Duodenal mucosa (tissue), 2 donors: ENCODE measurements around the gene GMDS.

Experiments
- H3K27ac ChIP-seq: one replicate; pipeline ENCODE4 v1.7.0; 2013; ENCODE audit warnings: low read depth, low read length
- H3K27me3 ChIP-seq, 2 donors: one replicate each; pipeline ENCODE4 v1.7.0; 2013; ENCODE audit warnings: low read length in 2 of 2, control low read depth in 1 of 2; ENCODE audit not compliant: insufficient read depth in 2 of 2, control insufficient read depth in 1 of 2
- H3K36me3 ChIP-seq, 2 donors: one replicate each; pipeline ENCODE4 v1.7.0; 2013; ENCODE audit warnings: low read length in 2 of 2, control low read depth in 1 of 2; ENCODE audit not compliant: insufficient read depth in 2 of 2, control insufficient read depth in 1 of 2
- H3K4me1 ChIP-seq, 2 donors: one replicate each; pipeline ENCODE4 v1.7.0; 2013; ENCODE audit warnings: low read length in 2 of 2, control low read depth in 1 of 2; ENCODE audit not compliant: insufficient read depth in 2 of 2, control insufficient read depth in 1 of 2
- H3K4me3 ChIP-seq, 2 donors: one replicate each; pipeline ENCODE4 v1.7.0; 2013; ENCODE audit warnings: low read length in 2 of 2, low read depth in 1 of 2
- H3K9ac ChIP-seq, 2 donors: one replicate each; pipeline ENCODE4 v1.7.0; 2013; ENCODE audit warnings: low read length in 2 of 2, low read depth in 1 of 2
- H3K9me3 ChIP-seq, 2 donors: one replicate each; pipeline ENCODE4 v1.7.0; 2013; ENCODE audit warnings: low read length in 2 of 2, control low read depth in 1 of 2; ENCODE audit not compliant: control insufficient read depth in 1 of 2

GMDS gene

DNA sequence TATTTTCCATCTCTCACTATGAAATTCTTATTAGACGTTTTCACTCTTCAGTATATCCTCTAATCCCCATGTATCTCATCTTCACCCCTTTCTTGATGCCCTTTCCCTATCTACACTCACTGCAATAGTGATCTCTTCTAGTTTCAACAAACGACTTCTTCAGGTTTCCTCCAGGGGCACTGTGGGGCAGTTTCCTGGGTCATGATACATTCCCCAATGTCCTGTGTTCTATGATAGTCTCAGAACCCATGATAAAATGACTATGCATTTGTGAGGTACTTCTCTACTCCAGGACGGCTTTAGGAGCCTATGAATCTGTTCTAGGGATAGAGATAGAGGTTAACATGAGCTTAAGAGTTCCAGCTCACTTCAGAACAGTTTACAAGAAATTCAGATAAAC is 452.4 kb downstream of the GMDS start:
- H3K4me1 ChIP-seq = peaks cover 13 to 14% of the 10 kb centered on the region in 2 donors
- H3K9me3 ChIP-seq = no peaks in the 10 kb centered on the region
- H3K27ac ChIP-seq = no peak overlapping the region
- no peaks in the 10 kb centered on the region for H3K27me3 ChIP-seq
- H3K36me3 ChIP-seq = no peaks in the 10 kb centered on the region
- no peak overlapping the region for H3K9ac ChIP-seq
- H3K4me3 ChIP-seq = no peak overlapping the region

DNA sequence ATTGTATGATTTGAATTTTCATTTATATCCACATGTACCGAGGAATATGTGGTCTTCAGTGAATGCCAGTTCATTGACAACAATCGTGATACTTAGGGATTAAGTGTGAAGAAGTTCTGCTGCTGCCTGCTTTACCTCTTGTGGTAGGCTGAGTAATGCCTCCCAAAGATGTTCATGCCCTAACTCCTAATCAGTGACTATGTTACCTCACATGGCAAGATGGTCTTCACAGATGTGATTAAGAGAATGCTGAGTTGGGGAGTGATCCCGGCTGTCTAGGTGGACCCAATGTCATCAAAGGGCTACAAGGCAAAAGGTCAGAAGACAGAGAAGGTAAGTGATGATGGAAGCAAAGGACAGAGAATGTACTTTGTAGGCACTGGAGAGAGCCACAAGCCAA is 454.7 kb downstream of the GMDS start:
- no peak overlapping the region for H3K4me3 ChIP-seq
- no peak overlapping the region for H3K27ac ChIP-seq
- no peaks in the 10 kb centered on the region for H3K4me1 ChIP-seq
- no peaks in the 10 kb centered on the region for H3K27me3 ChIP-seq
- no peak overlapping the region for H3K9ac ChIP-seq
- no peaks in the 10 kb centered on the region for H3K9me3 ChIP-seq
- H3K36me3 ChIP-seq = peaks cover 0 to 6% of the 10 kb centered on the region in 2 donors

DNA sequence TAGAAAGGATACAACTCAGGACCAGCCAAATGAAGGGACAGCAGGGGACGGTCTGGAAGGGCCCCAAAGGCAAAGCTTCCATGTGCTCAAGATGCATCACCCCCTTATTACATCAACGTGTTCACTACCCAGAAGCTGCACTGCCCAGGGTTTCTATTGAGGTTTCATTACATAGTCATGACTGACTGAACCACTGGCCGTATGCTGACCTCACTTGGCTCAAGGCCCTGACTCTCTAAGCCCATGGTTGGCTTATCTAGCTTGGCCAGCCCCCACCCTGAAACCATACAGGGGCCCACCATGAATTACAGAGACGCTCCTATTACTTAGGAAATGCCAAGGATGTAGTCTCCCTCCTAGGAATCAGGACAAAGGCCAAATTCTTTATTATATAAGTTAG is 456.3 kb downstream of the GMDS start:
- Histone ChIP-seq H3K27me3 (no peaks in the 10 kb centered on the region), H3K27ac (no peak overlapping the region), H3K36me3 (peaks cover 0 to 16% of the 10 kb centered on the region in 2 donors), H3K9me3 (no peaks in the 10 kb centered on the region), H3K4me3 (no peak overlapping the region), H3K9ac (no peak overlapping the region), H3K4me1 (no peaks in the 10 kb centered on the region)

DNA sequence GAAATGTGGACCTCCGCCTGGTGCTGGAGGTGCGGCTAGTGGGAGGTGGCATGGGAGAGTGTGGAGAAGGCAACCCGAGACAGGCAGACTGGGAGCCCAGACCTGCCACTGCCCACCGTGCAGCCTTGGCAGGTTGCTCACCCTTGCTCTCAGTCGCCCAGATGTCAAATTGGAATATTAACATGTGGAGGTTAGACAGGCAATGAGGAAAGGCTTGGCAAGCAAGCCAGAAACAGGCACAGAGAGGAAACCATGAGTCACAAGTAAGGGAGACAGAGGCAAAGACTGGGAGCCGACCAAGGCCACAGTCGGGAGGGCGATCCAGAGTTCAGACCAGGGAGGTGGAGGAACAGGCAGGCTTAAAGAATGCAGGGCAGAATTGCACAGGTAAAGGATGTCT is 457.5 kb downstream of the GMDS start:
- Histone ChIP-seq H3K9ac (no peak overlapping the region), H3K36me3 (peaks cover 0 to 16% of the 10 kb centered on the region in 2 donors), H3K4me3 (no peak overlapping the region), H3K9me3 (no peaks in the 10 kb centered on the region), H3K27ac (no peak overlapping the region), H3K27me3 (no peaks in the 10 kb centered on the region), H3K4me1 (no peaks in the 10 kb centered on the region)

- peaks cover 0 to 16% of the 10 kb centered on the region in 2 donors for H3K36me3 ChIP-seq
- no peaks in the 10 kb centered on the region for H3K9me3 ChIP-seq
- no peak overlapping the region for H3K27ac ChIP-seq
- H3K4me3 ChIP-seq = no peak overlapping the region
- H3K4me1 ChIP-seq = no peaks in the 10 kb centered on the region
- no peaks in the 10 kb centered on the region for H3K27me3 ChIP-seq
- H3K9ac ChIP-seq = no peak overlapping the region
Observed at GRCh38 chr6:1786455-1787453, 458.7 kb downstream of the GMDS start.

DNA sequence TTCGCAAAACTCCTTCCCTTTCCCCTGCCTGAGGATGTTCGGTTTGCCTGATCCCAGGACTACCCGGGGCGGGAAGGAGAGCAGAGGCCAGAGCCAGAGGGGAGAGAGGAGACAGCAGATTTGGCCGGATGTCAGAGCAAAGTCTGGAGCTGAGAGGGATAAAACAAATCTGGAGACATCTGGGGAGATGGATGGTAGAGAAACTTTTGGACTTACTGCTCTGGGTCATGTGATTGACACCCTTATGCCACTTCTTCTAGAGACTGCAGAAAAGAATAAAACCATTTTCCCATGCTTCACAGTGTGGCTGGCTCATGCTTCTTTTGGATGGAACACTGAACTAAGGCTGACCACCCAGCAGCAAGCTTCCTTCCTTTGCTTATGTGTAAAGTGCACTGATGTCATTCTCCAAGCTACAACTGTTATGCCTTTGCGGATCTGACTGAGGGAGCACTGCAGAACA is 461.0 kb downstream of the GMDS start:
- Histone ChIP-seq H3K36me3 (peaks cover 0 to 16% of the 10 kb centered on the region in 2 donors), H3K4me1 (no peaks in the 10 kb centered on the region), H3K27ac (no peak overlapping the region), H3K9ac (no peak overlapping the region), H3K27me3 (no peaks in the 10 kb centered on the region), H3K9me3 (no peaks in the 10 kb centered on the region), H3K4me3 (no peak overlapping the region)

DNA sequence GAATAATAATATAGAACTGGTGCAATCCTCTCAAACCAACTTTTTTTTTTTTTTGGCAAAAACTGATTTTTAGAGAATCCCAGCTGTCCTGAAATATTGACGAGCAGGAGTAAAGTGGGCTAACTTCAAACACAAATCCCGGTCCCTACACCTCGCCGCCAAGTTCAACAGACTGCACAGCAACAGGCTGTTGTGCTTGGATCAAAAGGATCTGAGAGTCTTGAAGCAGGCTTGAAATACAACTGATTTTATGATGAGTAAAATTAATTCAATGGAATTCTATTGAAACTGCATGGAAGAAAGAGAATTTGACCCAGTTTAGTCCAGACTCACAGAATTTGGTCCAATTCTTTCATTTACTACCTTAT is 463.6 kb downstream of the GMDS start:
- H3K4me1 ChIP-seq = no peaks in the 10 kb centered on the region
- H3K27ac ChIP-seq = no peak overlapping the region
- H3K9me3 ChIP-seq = no peaks in the 10 kb centered on the region
- H3K9ac ChIP-seq = no peak overlapping the region
- peaks cover 3 to 19% of the 10 kb centered on the region in 2 donors for H3K36me3 ChIP-seq
- no peak overlapping the region for H3K4me3 ChIP-seq
- H3K27me3 ChIP-seq = no peaks in the 10 kb centered on the region

DNA sequence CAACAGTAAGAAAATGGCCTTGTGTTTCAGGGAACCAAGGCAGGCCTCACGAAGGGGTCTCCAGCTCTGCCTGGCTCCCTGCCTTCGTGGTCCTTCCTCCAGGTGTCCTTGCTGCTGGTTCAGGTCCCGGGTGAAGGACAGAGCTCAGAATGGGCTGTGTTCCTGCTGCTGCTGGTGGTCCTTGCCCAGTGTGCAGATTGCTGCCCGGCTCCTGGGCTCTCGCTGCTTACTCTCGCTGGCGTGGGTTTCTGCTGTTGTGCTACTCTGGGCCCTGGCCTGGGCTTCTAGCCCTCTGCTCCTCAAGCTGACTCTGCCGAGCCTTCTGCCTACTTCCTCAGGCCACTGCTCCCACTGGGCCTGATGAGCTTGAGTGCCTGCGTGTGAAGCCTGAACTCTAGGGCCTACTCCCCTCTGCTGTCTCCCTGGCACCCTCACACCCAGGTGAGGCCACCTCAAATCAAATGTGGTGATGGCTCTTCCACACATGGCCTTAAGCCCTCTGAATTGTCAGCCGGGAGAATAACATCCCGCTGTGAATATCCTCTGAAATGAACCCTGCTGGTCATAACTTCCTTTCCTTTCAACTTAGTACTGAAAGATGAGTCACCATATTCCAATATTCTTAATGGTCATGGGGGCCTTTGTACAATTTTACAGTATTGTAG is 464.1 kb downstream of the GMDS start:
- no peak overlapping the region for H3K9ac ChIP-seq
- H3K27me3 ChIP-seq = no peaks in the 10 kb centered on the region
- peaks cover 5 to 18% of the 10 kb centered on the region in 2 donors for H3K36me3 ChIP-seq
- no peak overlapping the region for H3K27ac ChIP-seq
- H3K9me3 ChIP-seq = no peaks in the 10 kb centered on the region
- no peak overlapping the region for H3K4me3 ChIP-seq
- no peaks in the 10 kb centered on the region for H3K4me1 ChIP-seq

DNA sequence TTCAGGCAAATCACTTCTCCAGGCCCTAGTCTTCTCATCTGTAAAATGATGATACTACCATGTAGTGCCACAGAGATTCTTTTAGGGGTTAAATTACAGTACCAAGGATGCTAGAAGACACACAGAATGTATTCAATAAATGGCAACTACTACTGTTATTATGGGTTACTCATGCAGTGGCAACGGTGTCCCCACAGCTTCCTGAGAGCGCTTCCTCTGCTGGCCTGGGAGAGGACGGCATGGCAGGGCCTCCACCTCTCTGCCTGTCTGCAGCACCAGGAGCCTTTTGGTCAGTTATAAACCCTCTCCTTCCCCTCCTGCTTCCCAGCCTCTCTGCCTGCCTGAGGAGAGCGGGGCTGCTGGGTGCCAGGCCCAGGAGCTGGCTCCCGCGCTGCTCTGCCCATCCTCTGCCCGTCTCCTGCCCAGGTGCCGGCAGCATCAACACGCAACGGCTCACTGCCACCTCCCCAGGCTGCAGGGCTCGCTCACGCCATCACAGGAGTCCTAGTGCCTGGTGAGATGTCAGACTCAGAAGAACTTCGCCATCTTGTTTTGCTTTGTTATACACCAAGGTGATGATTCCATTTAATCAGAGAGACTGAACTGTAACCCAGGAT is 465.0 kb downstream of the GMDS start:
- peaks cover 5 to 11% of the 10 kb centered on the region in 2 donors for H3K36me3 ChIP-seq
- H3K9me3 ChIP-seq = no peaks in the 10 kb centered on the region
- H3K9ac ChIP-seq = no peak overlapping the region
- H3K27ac ChIP-seq = no peak overlapping the region
- H3K4me1 ChIP-seq = no peaks in the 10 kb centered on the region
- H3K27me3 ChIP-seq = no peaks in the 10 kb centered on the region
- H3K4me3 ChIP-seq = no peak overlapping the region
